ENCODE results near the gene ZNF425. TPM values are rescaled to one million over a fixed set of nuclear protein-coding genes. Genes with fewer than 3 reads are reported as not detected.

The ZNF425 gene
- total and polyA plus RNA-seq, 9 of the 15 experiments (the other 6 are each of a cell fraction or from before 2014, with no cell fraction given): 0.03 to 0.89 (median 0.54) TPM

DNA sequence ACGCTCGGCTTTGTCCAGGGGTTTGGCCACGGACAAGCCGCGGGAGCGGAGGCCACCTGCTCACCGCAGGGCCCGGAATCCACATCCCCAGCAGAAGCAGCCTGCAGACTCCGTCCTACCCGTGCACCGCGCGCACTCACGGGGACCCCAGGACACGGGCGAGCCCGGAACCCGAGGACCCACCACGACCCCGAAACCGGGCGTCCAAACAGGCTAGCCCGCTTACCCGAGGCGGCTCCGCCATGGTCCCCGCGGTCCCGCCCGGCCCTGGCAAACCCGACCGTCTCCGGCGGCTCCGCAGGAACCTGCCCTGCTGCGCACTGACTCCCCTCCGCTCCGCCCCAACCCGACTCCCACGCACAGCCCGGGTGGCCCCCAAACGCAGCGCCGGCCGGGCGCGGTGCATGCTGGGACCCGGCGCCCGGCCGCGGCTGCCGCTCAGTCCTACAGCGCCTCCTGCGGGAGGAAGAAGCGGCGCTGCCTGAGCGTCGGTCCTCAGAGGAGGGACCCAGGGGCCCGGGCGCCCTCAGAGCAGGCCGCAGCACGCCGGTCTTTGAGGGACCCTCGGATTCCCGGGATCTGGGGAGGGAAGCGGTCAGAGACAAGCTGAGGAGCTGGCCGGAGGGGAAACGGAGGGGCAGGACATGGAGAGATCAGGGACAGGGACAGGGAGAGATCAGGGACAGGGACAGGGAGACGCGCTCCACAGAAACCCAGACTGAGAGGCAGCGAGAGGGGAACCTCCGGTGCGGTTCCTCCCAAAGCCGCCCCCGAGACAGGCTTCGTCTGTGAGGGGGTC is 35.5 kb downstream of the ZNF425 start, which contains the start of gene ZNF786 (continued):
- TF ChIP-seq, protein P1, sequence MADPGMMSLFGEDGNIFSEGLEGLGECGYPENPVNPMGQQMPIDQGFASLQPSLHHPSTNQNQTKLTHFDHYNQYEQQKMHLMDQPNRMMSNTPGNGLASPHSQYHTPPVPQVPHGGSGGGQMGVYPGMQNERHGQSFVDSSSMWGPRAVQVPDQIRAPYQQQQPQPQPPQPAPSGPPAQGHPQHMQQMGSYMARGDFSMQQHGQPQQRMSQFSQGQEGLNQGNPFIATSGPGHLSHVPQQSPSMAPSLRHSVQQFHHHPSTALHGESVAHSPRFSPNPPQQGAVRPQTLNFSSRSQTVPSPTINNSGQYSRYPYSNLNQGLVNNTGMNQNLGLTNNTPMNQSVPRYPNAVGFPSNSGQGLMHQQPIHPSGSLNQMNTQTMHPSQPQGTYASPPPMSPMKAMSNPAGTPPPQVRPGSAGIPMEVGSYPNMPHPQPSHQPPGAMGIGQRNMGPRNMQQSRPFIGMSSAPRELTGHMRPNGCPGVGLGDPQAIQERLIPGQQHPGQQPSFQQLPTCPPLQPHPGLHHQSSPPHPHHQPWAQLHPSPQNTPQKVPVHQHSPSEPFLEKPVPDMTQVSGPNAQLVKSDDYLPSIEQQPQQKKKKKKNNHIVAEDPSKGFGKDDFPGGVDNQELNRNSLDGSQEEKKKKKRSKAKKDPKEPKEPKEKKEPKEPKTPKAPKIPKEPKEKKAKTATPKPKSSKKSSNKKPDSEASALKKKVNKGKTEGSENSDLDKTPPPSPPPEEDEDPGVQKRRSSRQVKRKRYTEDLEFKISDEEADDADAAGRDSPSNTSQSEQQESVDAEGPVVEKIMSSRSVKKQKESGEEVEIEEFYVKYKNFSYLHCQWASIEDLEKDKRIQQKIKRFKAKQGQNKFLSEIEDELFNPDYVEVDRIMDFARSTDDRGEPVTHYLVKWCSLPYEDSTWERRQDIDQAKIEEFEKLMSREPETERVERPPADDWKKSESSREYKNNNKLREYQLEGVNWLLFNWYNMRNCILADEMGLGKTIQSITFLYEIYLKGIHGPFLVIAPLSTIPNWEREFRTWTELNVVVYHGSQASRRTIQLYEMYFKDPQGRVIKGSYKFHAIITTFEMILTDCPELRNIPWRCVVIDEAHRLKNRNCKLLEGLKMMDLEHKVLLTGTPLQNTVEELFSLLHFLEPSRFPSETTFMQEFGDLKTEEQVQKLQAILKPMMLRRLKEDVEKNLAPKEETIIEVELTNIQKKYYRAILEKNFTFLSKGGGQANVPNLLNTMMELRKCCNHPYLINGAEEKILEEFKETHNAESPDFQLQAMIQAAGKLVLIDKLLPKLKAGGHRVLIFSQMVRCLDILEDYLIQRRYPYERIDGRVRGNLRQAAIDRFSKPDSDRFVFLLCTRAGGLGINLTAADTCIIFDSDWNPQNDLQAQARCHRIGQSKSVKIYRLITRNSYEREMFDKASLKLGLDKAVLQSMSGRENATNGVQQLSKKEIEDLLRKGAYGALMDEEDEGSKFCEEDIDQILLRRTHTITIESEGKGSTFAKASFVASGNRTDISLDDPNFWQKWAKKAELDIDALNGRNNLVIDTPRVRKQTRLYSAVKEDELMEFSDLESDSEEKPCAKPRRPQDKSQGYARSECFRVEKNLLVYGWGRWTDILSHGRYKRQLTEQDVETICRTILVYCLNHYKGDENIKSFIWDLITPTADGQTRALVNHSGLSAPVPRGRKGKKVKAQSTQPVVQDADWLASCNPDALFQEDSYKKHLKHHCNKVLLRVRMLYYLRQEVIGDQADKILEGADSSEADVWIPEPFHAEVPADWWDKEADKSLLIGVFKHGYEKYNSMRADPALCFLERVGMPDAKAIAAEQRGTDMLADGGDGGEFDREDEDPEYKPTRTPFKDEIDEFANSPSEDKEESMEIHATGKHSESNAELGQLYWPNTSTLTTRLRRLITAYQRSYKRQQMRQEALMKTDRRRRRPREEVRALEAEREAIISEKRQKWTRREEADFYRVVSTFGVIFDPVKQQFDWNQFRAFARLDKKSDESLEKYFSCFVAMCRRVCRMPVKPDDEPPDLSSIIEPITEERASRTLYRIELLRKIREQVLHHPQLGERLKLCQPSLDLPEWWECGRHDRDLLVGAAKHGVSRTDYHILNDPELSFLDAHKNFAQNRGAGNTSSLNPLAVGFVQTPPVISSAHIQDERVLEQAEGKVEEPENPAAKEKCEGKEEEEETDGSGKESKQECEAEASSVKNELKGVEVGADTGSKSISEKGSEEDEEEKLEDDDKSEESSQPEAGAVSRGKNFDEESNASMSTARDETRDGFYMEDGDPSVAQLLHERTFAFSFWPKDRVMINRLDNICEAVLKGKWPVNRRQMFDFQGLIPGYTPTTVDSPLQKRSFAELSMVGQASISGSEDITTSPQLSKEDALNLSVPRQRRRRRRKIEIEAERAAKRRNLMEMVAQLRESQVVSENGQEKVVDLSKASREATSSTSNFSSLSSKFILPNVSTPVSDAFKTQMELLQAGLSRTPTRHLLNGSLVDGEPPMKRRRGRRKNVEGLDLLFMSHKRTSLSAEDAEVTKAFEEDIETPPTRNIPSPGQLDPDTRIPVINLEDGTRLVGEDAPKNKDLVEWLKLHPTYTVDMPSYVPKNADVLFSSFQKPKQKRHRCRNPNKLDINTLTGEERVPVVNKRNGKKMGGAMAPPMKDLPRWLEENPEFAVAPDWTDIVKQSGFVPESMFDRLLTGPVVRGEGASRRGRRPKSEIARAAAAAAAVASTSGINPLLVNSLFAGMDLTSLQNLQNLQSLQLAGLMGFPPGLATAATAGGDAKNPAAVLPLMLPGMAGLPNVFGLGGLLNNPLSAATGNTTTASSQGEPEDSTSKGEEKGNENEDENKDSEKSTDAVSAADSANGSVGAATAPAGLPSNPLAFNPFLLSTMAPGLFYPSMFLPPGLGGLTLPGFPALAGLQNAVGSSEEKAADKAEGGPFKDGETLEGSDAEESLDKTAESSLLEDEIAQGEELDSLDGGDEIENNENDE (IDR thresholded peaks at IDR 0.05; ENCODE audit: low read depth, low read length): no peak
- TF ChIP-seq STAT5A (IDR thresholded peaks at IDR 0.05; ENCODE audit: borderline replicate concordance, low read length) (no peak), CBFB (CRISPR knock-in tag; IDR thresholded peaks at IDR 0.05) (no peak), ZNF778 (CRISPR knock-in tag; IDR thresholded peaks at IDR 0.05) (no peak), ZNF224 (CRISPR knock-in tag; IDR thresholded peaks at IDR 0.05) (no peak), ZNF551 (CRISPR knock-in tag; IDR thresholded peaks at IDR 0.05) (no peak), ZNF384 (IDR thresholded peaks at IDR 0.05; ENCODE audit: low read depth, low read length) (peak; percentile 29; the same call in 1 of the 2 replicates), ZNF589 (CRISPR knock-in tag; IDR thresholded peaks at IDR 0.05; ENCODE audit: low read depth) (0 out of 2 replicates have a peak, but pooled peaks have one; percentile 49), ZNF696 (CRISPR knock-in tag; conservative IDR thresholded peaks at IDR 0.05) (no peak), BRF1 (IDR thresholded peaks at IDR 0.05; ENCODE audit: borderline replicate concordance, extremely low read depth, insufficient read length) (no peak), HDAC8 (tag; IDR thresholded peaks at IDR 0.05) (0 out of 2 replicates have a peak, but pooled peaks have one; percentile 21), CBX1 (IDR thresholded peaks at IDR 0.05; ENCODE audit: low read depth) (peak; percentile 57; the same call in 1 of the 2 replicates), XRCC5 (IDR thresholded peaks at IDR 0.05; ENCODE audit: low read depth, low read length) (no peak; the same call in 1 of the 2 replicates), MEF2D (tag; conservative IDR thresholded peaks at IDR 0.05; ENCODE audit: low read depth) (no peak), ZBED1 (IDR thresholded peaks at IDR 0.05) (no peak)
- TF ChIP-seq, protein P2, sequence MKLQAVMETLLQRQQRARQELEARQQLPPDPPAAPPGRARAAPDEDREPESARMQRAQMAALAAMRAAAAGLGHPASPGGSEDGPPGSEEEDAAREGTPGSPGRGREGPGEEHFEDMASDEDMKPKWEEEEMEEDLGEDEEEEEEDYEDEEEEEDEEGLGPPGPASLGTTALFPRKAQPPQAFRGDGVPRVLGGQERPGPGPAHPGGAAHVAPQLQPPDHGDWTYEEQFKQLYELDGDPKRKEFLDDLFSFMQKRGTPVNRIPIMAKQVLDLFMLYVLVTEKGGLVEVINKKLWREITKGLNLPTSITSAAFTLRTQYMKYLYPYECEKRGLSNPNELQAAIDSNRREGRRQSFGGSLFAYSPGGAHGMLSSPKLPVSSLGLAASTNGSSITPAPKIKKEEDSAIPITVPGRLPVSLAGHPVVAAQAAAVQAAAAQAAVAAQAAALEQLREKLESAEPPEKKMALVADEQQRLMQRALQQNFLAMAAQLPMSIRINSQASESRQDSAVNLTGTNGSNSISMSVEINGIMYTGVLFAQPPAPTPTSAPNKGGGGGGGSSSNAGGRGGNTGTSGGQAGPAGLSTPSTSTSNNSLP (IDR thresholded peaks at IDR 0.05; ENCODE audit: borderline replicate concordance, low read depth, low read length): no peak

Data from K562 (cell line).